HFFc6 (cell line): Measurements from ENCODE around the gene RNF186. TPM values are rescaled to one million over a fixed set of nuclear protein-coding genes. Genes with fewer than 3 reads are reported as not detected.

Source experiments
- DNase-seq: peaks from one replicate; pipeline ENCODE4 v3.0.0-alpha.2; 2018
- H3K27ac Mint-ChIP-seq: 2 replicates; pipeline ENCODE4 v1.8.0; 2020; ENCODE audit warnings: mild to moderate bottlenecking, mixed read lengths
- H3K27me3 Mint-ChIP-seq: 2 replicates; pipeline ENCODE4 v1.8.0; 2021; ENCODE audit warnings: mild to moderate bottlenecking, moderate library complexity, mixed read lengths; ENCODE audit not compliant: insufficient read depth
- H3K36me3 Mint-ChIP-seq: 2 replicates; pipeline ENCODE4 v1.8.0; 2021; ENCODE audit warnings: low read depth, mixed read lengths
- H3K4me1 Mint-ChIP-seq: 2 replicates; pipeline ENCODE4 v1.8.0; 2020; ENCODE audit warnings: low read depth, mixed read lengths
- H3K4me3 Mint-ChIP-seq: 2 replicates; pipeline ENCODE4 v1.8.0; 2020; ENCODE audit warnings: mild to moderate bottlenecking, moderate library complexity, mixed read lengths
- H3K9me3 Mint-ChIP-seq: 2 replicates; pipeline ENCODE4 v1.8.0; 2020; ENCODE audit warnings: mild to moderate bottlenecking, mixed read lengths
- CTCF ChIP-seq: fragments of 200-600 bp; sonication (generic); IDR thresholded peaks from 2 replicates; pipeline ENCODE4 v1.5.0; 2021; ENCODE audit warnings: antibody characterized with exemption, mild to moderate bottlenecking
- total RNA-seq, 6 experiments: library from RNA; stranded (reverse); fragmentation: NEBNext Ultra II Directional; extraction: Animal tissue kit (Norgen Biotek cat#: 25700); gene quantifications; 2 replicates in 1 of 6; 3 replicates in 5 of 6; pipeline ENCODE4 v1.2.3, GENCODE V29; 2021

RNF186 gene
- total RNA-seq, 6 experiments from 2014 or later = not detected

DNA sequence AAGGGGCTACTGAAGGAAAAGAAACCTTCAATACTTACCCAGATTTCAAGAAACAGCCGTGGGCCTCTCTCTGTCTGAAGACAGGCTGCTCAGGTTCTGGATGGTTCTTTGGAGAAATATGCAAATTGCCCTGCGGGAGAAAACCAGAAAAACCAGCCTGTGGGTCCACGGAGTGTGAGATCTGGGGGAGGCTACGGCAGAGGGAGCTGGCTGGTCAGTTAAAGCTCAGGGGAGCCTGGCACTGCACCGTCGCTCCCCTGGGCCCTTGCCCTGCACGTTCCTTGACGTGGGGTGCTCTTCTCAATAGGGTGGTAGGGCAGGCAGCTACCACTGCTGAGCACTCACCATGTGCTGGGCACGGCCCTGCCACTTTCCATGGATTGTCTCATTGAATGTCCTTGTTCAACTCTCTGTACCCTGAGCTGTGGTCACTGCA, 28.1 kb downstream of the RNF186 start:
- Mint-ChIP-seq H3K9me3 (no peaks in the 10 kb centered on the region; the same call in 1 of the 2 replicates), H3K27ac (no peak overlapping the region), H3K4me1 (peaks cover 39% of the 10 kb centered on the region), H3K4me3 (no peak overlapping the region), H3K27me3 (no peaks in the 10 kb centered on the region), H3K36me3 (peaks cover 42% of the 10 kb centered on the region)
- TF ChIP-seq CTCF = no peak
- DNase-seq = no peak

- Mint-ChIP-seq H3K27me3 (no peaks in the 10 kb centered on the region), H3K27ac (peak overlapping the region; percentile 40), H3K9me3 (no peaks in the 10 kb centered on the region), H3K36me3 (peaks cover 35% of the 10 kb centered on the region), H3K4me1 (peaks cover 32% of the 10 kb centered on the region), H3K4me3 (no peak overlapping the region)
- TF ChIP-seq CTCF = no peak
- no peak for DNase-seq
These were observed 29.4 kb downstream of the RNF186 start for GRCh38 chr1:19785660-19786059.

GRCh38 chr1:19780267-19780877, 34.7 kb downstream of the RNF186 start:
- H3K4me3 Mint-ChIP-seq = no peak overlapping the region
- H3K36me3 Mint-ChIP-seq = peaks cover 47% of the 10 kb centered on the region
- H3K27me3 Mint-ChIP-seq = peaks cover 1% of the 10 kb centered on the region
- no peaks in the 10 kb centered on the region for H3K9me3 Mint-ChIP-seq
- peaks cover 17% of the 10 kb centered on the region for H3K4me1 Mint-ChIP-seq
- no peak for TF ChIP-seq CTCF
- no peak overlapping the region for H3K27ac Mint-ChIP-seq
- no peak for DNase-seq

DNA sequence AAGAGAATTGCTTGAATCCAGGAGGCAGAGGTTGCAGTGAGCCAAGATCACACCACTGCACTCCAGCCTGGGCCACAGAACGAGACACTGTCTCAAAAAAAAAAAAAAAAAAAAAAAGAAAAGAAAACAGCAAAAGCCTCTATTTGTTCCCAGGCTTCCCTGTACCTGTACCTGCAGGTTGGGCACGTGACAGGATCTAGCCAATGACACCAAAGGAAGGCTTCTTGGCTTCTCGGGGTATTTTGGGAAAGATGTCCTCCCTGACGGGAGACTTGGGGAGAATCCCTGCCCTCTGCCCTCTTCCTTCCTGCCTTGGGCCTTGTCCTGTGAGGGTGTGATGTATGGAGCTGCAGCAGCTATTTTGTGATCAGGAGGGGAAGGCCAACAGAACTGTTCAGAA, 38.1 kb downstream of the RNF186 start:
- DNase-seq = no peak
- Mint-ChIP-seq H3K27me3 (peaks cover 1% of the 10 kb centered on the region), H3K36me3 (peaks cover 31% of the 10 kb centered on the region), H3K4me3 (no peak overlapping the region), H3K4me1 (peaks cover 7% of the 10 kb centered on the region), H3K9me3 (no peaks in the 10 kb centered on the region), H3K27ac (no peak overlapping the region)
- TF ChIP-seq CTCF = no peak

- Mint-ChIP-seq H3K27me3 (peaks cover 1% of the 10 kb centered on the region), H3K4me3 (no peak overlapping the region), H3K27ac (0 out of 2 replicates have a peak overlapping the region, but pooled peaks have one; percentile 40), H3K36me3 (peaks cover 30% of the 10 kb centered on the region), H3K9me3 (no peaks in the 10 kb centered on the region), H3K4me1 (peaks cover 7% of the 10 kb centered on the region)
- DNase-seq = no peak
- TF ChIP-seq CTCF = no peak
These were observed 38.8 kb downstream of the RNF186 start for GRCh38 chr1:19776287-19776686.
